Osteoblast (primary cell): ENCODE results near the gene PSMG3. TPM values are rescaled to one million over a fixed set of nuclear protein-coding genes. Genes with fewer than 3 reads are reported as not detected.

Experiments
- DNase-seq: peaks from one replicate; pipeline ENCODE4 v3.0.0; 2011; ENCODE audit warnings: low spot score, mixed read lengths; ENCODE audit not compliant: insufficient read length; ENCODE audit errors: missing footprints
- H2AFZ ChIP-seq: 2 replicates; pipeline ENCODE4 v1.6.0; 2011; ENCODE audit warnings: mild to moderate bottlenecking, low read length
- H3K27ac ChIP-seq: 2 replicates; pipeline ENCODE4 v1.5.1; 2011; ENCODE audit warnings: mild to moderate bottlenecking, low read depth, low read length, moderate library complexity
- H3K27me3 ChIP-seq: 2 replicates; pipeline ENCODE4 v1.6.0; 2012; ENCODE audit warnings: mild to moderate bottlenecking, control low read depth, inconsistent platforms, low read length, moderate library complexity; ENCODE audit not compliant: insufficient read depth
- H3K36me3 ChIP-seq: 2 replicates; pipeline ENCODE4 v1.5.1; 2011; ENCODE audit warnings: mild to moderate bottlenecking, low read length, control low read depth, moderate library complexity; ENCODE audit not compliant: insufficient read depth
- H3K4me1 ChIP-seq: 2 replicates; pipeline ENCODE4 v1.5.1; 2011; ENCODE audit warnings: mild to moderate bottlenecking, low read length, control low read depth, moderate library complexity; ENCODE audit not compliant: insufficient read depth
- H3K4me2 ChIP-seq: 2 replicates; pipeline ENCODE4 v1.6.0; 2011; ENCODE audit warnings: mild to moderate bottlenecking, low read length; ENCODE audit not compliant: insufficient read depth
- H3K4me3 ChIP-seq: fragments of 200-600 bp; sonication (generic); 3 replicates; pipeline ENCODE4 v1.5.1; 2012; ENCODE audit warnings: mild to moderate bottlenecking, low read length, inconsistent platforms; ENCODE audit not compliant: insufficient read depth
- H3K79me2 ChIP-seq: 2 replicates; pipeline ENCODE4 v1.6.0; 2012; ENCODE audit warnings: mild to moderate bottlenecking, low read length, control low read depth, inconsistent platforms; ENCODE audit not compliant: insufficient read depth
- H3K9me3 ChIP-seq: 2 replicates; pipeline ENCODE4 v1.5.1; 2011; ENCODE audit warnings: low read depth, low read length, control low read depth
- H4K20me1 ChIP-seq: 2 replicates; pipeline ENCODE4 v1.6.0; 2012; ENCODE audit warnings: mild to moderate bottlenecking, low read length, control low read depth; ENCODE audit not compliant: insufficient read depth
- total RNA-seq: library from RNA; depleted of rRNA; stranded (reverse); fragments of >200 nt; gene quantifications from 2 replicates; pipeline ENCODE4 v1.2.3, GENCODE V29; 2012
- TF ChIP-seq, protein P1 (sequence below): IDR thresholded peaks from 2 replicates; pipeline ENCODE4 v1.5.1; 2011; ENCODE audit warnings: mild to moderate bottlenecking, low read depth, low read length, moderate library complexity; ENCODE audit errors: extremely low read depth

Gene PSMG3
- total RNA-seq, 1 donor, result 38.7 TPM

GRCh38 chr7:1531979-1532455, 37.8 kb downstream of the PSMG3 start:
- TF ChIP-seq, protein P1, sequence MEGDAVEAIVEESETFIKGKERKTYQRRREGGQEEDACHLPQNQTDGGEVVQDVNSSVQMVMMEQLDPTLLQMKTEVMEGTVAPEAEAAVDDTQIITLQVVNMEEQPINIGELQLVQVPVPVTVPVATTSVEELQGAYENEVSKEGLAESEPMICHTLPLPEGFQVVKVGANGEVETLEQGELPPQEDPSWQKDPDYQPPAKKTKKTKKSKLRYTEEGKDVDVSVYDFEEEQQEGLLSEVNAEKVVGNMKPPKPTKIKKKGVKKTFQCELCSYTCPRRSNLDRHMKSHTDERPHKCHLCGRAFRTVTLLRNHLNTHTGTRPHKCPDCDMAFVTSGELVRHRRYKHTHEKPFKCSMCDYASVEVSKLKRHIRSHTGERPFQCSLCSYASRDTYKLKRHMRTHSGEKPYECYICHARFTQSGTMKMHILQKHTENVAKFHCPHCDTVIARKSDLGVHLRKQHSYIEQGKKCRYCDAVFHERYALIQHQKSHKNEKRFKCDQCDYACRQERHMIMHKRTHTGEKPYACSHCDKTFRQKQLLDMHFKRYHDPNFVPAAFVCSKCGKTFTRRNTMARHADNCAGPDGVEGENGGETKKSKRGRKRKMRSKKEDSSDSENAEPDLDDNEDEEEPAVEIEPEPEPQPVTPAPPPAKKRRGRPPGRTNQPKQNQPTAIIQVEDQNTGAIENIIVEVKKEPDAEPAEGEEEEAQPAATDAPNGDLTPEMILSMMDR, result no peak
- H3K9me3 ChIP-seq, result no peaks in the 10 kb centered on the region
- peak overlapping the region; percentile 95 for H3K27ac ChIP-seq
- peaks cover 36% of the 10 kb centered on the region for H3K4me1 ChIP-seq
- H3K4me2 ChIP-seq, result peak overlapping the region; percentile 90
- H3K79me2 ChIP-seq, result peaks cover 42% of the 10 kb centered on the region
- H2AFZ ChIP-seq, result no peak overlapping the region
- no peaks in the 10 kb centered on the region for H3K36me3 ChIP-seq
- peak overlapping the region; percentile 80 for H3K4me3 ChIP-seq
- H4K20me1 ChIP-seq, result peaks cover 7% of the 10 kb centered on the region
- no peak for DNase-seq
- no peaks in the 10 kb centered on the region for H3K27me3 ChIP-seq

DNA sequence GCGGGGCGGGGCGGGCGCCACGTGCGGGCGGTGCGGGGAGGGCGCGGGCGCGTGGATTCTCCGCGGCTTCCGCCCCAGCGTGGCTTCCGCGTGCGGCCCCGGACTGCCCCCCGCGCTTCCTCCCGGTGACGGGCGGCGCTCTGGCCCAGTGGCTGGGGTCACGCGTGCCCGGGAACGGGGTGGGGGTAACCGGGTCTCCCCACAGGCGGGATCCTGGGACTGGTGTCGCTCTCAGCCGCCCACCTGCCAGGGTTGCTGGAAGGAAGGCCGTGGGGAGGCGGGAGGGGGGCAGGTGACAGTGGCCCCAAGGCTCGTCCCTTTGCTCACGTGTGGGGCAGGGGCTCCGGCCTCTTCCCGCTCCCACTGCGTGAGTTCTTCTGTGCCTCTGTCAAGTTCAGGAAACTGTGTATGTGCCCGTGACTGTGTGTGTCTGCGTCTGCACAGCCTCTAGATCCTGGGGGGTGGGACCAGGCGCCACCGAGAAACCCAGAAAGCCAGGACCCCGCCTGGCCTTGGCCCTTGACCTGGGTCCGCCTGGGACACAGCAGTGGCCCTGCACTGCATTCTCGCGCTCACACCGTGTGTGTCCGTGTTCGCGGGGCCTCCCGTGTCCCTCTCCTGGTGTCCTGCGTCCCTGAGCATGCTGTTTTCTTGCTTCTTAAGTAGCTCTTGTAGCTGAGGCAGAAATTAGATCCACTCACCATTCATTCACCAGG, 38.4 kb downstream of the PSMG3 start:
- Histone ChIP-seq H2AFZ (no peak overlapping the region), H3K4me2 (peak overlapping the region; percentile 90), H3K4me1 (peaks cover 30% of the 10 kb centered on the region), H3K9me3 (no peaks in the 10 kb centered on the region), H3K27ac (peak overlapping the region; percentile 95), H3K4me3 (peak overlapping the region; percentile 80), H3K36me3 (no peaks in the 10 kb centered on the region), H3K79me2 (peaks cover 36% of the 10 kb centered on the region), H3K27me3 (no peaks in the 10 kb centered on the region), H4K20me1 (peaks cover 7% of the 10 kb centered on the region)
- TF ChIP-seq, protein P1, result no peak
- DNase-seq, result peak; percentile 92

- H3K4me2 ChIP-seq, result peak overlapping the region; percentile 90
- H2AFZ ChIP-seq, result no peak overlapping the region
- H3K4me3 ChIP-seq, result peak overlapping the region; percentile 80
- no peaks in the 10 kb centered on the region for H3K27me3 ChIP-seq
- H3K4me1 ChIP-seq, result peaks cover 31% of the 10 kb centered on the region
- TF ChIP-seq, protein P1, result no peak
- no peaks in the 10 kb centered on the region for H3K36me3 ChIP-seq
- peak; percentile 90 for DNase-seq
- peaks cover 31% of the 10 kb centered on the region for H3K79me2 ChIP-seq
- peaks cover 7% of the 10 kb centered on the region for H4K20me1 ChIP-seq
- no peaks in the 10 kb centered on the region for H3K9me3 ChIP-seq
- H3K27ac ChIP-seq, result no peak overlapping the region
Measured at GRCh38 chr7:1530946-1531262, 38.9 kb downstream of the PSMG3 start.

- H4K20me1 ChIP-seq, result peaks cover 7% of the 10 kb centered on the region
- H3K27ac ChIP-seq, result no peak overlapping the region
- H3K36me3 ChIP-seq, result no peaks in the 10 kb centered on the region
- H3K27me3 ChIP-seq, result peaks cover 5% of the 10 kb centered on the region
- TF ChIP-seq, protein P1, result no peak
- H3K4me3 ChIP-seq, result no peak overlapping the region
- H3K79me2 ChIP-seq, result peaks cover 17% of the 10 kb centered on the region
- H3K4me2 ChIP-seq, result no peak overlapping the region
- peaks cover 31% of the 10 kb centered on the region for H3K4me1 ChIP-seq
- no peak for DNase-seq
- H3K9me3 ChIP-seq, result no peaks in the 10 kb centered on the region
- no peak overlapping the region for H2AFZ ChIP-seq
Measured at GRCh38 chr7:1529383-1530116, 40.3 kb downstream of the PSMG3 start.
